ENCODE results near the gene CFAP97D2. TPM values are rescaled to one million over a fixed set of nuclear protein-coding genes. Genes with fewer than 3 reads are reported as not detected.
"Not testable (repeated sequence)": the region's sequence is repeated elsewhere in the genome, so short reads cannot be mapped to it uniquely, and the experiment has no call there.

Gene CFAP97D2
- total and polyA plus RNA-seq, 2 of the 13 experiments (the other 11 are each of a cell fraction or from before 2014, with no cell fraction given) = not detected

DNA sequence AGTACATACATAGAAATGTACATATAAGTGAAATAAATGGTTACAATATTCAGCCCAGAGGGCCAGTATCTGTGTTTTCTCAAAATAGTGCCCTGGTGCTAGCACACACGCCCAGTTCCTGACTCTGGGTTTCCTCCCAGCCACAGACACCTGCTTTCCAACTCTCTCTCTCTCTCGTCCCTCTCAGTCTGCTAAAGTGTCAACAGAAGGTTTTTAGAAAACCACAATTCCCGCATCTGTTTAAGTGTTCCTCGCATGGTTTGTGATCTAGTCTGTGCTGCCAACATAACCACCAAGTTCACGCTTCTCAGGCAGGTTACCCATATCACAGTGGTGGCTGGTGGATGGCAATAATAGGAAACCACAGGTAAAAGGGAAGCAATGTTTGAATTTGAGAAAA, 84.5 kb downstream of the CFAP97D2 start:
- Histone ChIP-seq H3K79me2 (ENCODE audit: insufficient read depth, low read length) (no peaks in the 10 kb centered on the region), H3K36me3 (replicated peaks in 1 of 2; ENCODE audit: control insufficient read depth in 1 of 2, insufficient read depth in 2 of 2, low read length in 2 of 2) (peaks cover 41 to 79% of the 10 kb centered on the region in 2 experiments), H3K9me3 (ENCODE audit: low read length) (no peaks in the 10 kb centered on the region), H3K4me1 (ENCODE audit: insufficient read depth, low read length) (no peaks in the 10 kb centered on the region), H3K4me2 (ENCODE audit: low read depth, low read length) (no peak overlapping the region), H3K27me3 (ENCODE audit: control insufficient read depth in 1 of 2, insufficient read depth in 2 of 2, low read length in 2 of 2) (no peaks in the 10 kb centered on the region; a peak in 1 of 5 replicates), H3K4me3 (replicated peaks in 1 of 3; ENCODE audit: insufficient read depth in 1 of 3, low read depth in 2 of 3, low read length in 3 of 3) (no peak overlapping the region), H2AFZ (ENCODE audit: low read length) (no peak overlapping the region), H3K27ac (ENCODE audit: extremely low read length, insufficient read depth, low read length) (no peak overlapping the region), H3K9ac (ENCODE audit: insufficient read depth, low read depth, low read length) (no peak overlapping the region), H4K20me1 (ENCODE audit: insufficient read depth, low read length) (no peaks in the 10 kb centered on the region)
- no TSS peak for BruUV-seq (replicated peaks)
- intact Hi-C loops (cut with micrococcal nuclease; ENCODE audit: unreplicated experiment) = no loop called here
- ChIA-PET POLR2A (no interaction called here), CTCF (ENCODE audit: low intra/inter-chr PET ratio, low total read pairs) (no interaction called here)
- FAIRE-seq = no peak
- no peak for ATAC-seq
- in situ Hi-C loops (cut with HindIII; ENCODE audit: extremely low pct_ligation_motif_present, low pct_unique_long_range_greater_than_20kb) = no loop called here
- 89% methylated on average over 5 of the region's 5 CpGs for WGBS (ENCODE audit: low lambda C conversion rate)
- no peak for DNase-seq (ENCODE audit: low spot score)
- TF ChIP-seq WIZ (CRISPR knock-in tag; IDR thresholded peaks at IDR 0.05) (no peak), RBM22 (optimal IDR thresholded peaks at IDR 0.05; ENCODE audit: low read length) (no peak), MAFG (CRISPR knock-in tag; IDR thresholded peaks at IDR 0.05) (no peak), ELF1 (CRISPR knock-in tag; IDR thresholded peaks at IDR 0.05) (no peak), JUND (CRISPR knock-in tag; IDR thresholded peaks at IDR 0.05) (no peak)
- TF ChIP-seq, protein P1, sequence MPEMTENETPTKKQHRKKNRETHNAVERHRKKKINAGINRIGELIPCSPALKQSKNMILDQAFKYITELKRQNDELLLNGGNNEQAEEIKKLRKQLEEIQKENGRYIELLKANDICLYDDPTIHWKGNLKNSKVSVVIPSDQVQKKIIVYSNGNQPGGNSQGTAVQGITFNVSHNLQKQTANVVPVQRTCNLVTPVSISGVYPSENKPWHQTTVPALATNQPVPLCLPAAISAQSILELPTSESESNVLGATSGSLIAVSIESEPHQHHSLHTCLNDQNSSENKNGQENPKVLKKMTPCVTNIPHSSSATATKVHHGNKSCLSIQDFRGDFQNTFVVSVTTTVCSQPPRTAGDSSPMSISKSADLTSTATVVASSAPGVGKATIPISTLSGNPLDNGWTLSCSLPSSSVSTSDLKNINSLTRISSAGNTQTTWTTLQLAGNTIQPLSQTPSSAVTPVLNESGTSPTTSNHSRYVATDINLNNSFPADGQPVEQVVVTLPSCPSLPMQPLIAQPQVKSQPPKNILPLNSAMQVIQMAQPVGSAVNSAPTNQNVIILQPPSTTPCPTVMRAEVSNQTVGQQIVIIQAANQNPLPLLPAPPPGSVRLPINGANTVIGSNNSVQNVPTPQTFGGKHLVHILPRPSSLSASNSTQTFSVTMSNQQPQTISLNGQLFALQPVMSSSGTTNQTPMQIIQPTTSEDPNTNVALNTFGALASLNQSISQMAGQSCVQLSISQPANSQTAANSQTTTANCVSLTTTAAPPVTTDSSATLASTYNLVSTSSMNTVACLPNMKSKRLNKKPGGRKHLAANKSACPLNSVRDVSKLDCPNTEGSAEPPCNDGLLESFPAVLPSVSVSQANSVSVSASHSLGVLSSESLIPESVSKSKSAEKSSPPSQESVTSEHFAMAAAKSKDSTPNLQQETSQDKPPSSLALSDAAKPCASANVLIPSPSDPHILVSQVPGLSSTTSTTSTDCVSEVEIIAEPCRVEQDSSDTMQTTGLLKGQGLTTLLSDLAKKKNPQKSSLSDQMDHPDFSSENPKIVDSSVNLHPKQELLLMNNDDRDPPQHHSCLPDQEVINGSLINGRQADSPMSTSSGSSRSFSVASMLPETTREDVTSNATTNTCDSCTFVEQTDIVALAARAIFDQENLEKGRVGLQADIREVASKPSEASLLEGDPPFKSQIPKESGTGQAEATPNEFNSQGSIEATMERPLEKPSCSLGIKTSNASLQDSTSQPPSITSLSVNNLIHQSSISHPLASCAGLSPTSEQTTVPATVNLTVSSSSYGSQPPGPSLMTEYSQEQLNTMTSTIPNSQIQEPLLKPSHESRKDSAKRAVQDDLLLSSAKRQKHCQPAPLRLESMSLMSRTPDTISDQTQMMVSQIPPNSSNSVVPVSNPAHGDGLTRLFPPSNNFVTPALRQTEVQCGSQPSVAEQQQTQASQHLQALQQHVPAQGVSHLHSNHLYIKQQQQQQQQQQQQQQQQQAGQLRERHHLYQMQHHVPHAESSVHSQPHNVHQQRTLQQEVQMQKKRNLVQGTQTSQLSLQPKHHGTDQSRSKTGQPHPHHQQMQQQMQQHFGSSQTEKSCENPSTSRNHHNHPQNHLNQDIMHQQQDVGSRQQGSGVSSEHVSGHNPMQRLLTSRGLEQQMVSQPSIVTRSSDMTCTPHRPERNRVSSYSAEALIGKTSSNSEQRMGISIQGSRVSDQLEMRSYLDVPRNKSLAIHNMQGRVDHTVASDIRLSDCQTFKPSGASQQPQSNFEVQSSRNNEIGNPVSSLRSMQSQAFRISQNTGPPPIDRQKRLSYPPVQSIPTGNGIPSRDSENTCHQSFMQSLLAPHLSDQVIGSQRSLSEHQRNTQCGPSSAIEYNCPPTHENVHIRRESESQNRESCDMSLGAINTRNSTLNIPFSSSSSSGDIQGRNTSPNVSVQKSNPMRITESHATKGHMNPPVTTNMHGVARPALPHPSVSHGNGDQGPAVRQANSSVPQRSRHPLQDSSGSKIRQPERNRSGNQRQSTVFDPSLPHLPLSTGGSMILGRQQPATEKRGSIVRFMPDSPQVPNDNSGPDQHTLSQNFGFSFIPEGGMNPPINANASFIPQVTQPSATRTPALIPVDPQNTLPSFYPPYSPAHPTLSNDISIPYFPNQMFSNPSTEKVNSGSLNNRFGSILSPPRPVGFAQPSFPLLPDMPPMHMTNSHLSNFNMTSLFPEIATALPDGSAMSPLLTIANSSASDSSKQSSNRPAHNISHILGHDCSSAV (CRISPR knock-in tag; IDR thresholded peaks at IDR 0.05; ENCODE audit: borderline replicate concordance) = no peak
- TF ChIP-seq, protein P2, sequence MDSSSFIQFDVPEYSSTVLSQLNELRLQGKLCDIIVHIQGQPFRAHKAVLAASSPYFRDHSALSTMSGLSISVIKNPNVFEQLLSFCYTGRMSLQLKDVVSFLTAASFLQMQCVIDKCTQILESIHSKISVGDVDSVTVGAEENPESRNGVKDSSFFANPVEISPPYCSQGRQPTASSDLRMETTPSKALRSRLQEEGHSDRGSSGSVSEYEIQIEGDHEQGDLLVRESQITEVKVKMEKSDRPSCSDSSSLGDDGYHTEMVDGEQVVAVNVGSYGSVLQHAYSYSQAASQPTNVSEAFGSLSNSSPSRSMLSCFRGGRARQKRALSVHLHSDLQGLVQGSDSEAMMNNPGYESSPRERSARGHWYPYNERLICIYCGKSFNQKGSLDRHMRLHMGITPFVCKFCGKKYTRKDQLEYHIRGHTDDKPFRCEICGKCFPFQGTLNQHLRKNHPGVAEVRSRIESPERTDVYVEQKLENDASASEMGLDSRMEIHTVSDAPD (CRISPR knock-in tag; IDR thresholded peaks at IDR 0.05) = no peak

DNA sequence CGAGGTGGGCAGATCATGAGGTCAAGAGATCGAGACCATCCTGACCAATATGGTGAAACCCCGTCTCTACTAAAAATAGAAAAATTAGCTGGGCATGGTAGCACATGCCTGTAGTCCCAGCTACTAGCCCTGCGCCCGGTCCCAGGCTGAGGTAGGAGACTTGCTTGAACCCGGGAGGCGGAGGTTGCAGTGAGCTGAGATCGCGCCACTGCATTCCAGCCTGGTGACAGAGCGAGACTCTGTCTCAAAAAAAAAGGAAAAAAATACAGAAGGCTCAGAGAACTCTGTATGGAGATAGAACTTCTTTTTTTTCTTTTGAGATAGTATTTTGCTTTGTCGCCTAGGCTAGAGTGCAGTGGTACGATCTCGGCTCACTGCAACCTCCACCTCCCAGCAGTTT, 85.3 kb downstream of the CFAP97D2 start:
- H3K4me2 ChIP-seq (ENCODE audit: low read depth, low read length); in situ Hi-C loops (cut with HindIII; ENCODE audit: extremely low pct_ligation_motif_present, low pct_unique_long_range_greater_than_20kb); H3K4me1 ChIP-seq (ENCODE audit: insufficient read depth, low read length); intact Hi-C loops (cut with micrococcal nuclease; ENCODE audit: unreplicated experiment); H3K9me3 ChIP-seq (ENCODE audit: low read length); CTCF ChIA-PET (ENCODE audit: low intra/inter-chr PET ratio, low total read pairs); H2AFZ ChIP-seq (ENCODE audit: low read length); H3K4me3 ChIP-seq (replicated peaks in 1 of 3; ENCODE audit: insufficient read depth in 1 of 3, low read depth in 2 of 3, low read length in 3 of 3); H3K27me3 ChIP-seq (ENCODE audit: control insufficient read depth in 1 of 2, insufficient read depth in 2 of 2, low read length in 2 of 2); FAIRE-seq; H3K9ac ChIP-seq (ENCODE audit: insufficient read depth, low read depth, low read length); ATAC-seq; H3K27ac ChIP-seq (ENCODE audit: extremely low read length, insufficient read depth, low read length); H4K20me1 ChIP-seq (ENCODE audit: insufficient read depth, low read length); DNase-seq (ENCODE audit: low spot score); H3K79me2 ChIP-seq (ENCODE audit: insufficient read depth, low read length); BruUV-seq (replicated peaks): not testable (repeated sequence)
- WGBS (ENCODE audit: low lambda C conversion rate) = 98% methylated on average over 13 of the region's 13 CpGs
- POLR2A ChIA-PET = interaction anchor here (1.2 kb wide), 1 partner anchor 17 kb away, joined by 3 read pairs; the partner anchor contains the start of gene UPF3A
- H3K36me3 ChIP-seq (replicated peaks in 1 of 2; ENCODE audit: control insufficient read depth in 1 of 2, insufficient read depth in 2 of 2, low read length in 2 of 2) = peaks cover 41 to 83% of the 10 kb centered on the region in 2 experiments

Data from HepG2 (cell line).